ENCODE data around the gene PNPLA6. TPM values are rescaled to one million over a fixed set of nuclear protein-coding genes. Genes with fewer than 3 reads are reported as not detected.
A peak's percentile ranks its signal among the peaks of the same experiment; 100 is the strongest.

Gene PNPLA6
- total RNA-seq, 2 experiments from 2014 or later: 130 to 152 TPM

- Mint-ChIP-seq H3K4me3 (no peak overlapping the region), H3K36me3 (ENCODE audit: low read depth) (no peaks in the 10 kb centered on the region), H3K4me1 (peaks cover 10% of the 10 kb centered on the region), H3K9me3 (no peaks in the 10 kb centered on the region), H3K27me3 (peaks cover 22% of the 10 kb centered on the region), H3K27ac (no peak overlapping the region)
- no peak for DNase-seq
- POLR2A ChIA-PET: interaction anchor here (0.6 to 1.9 kb wide), 2 partner anchors 17 to 1513 kb away, joined by 3 to 7 read pairs; partner anchors contain the start of gene MCOLN1
- CTCF ChIA-PET: interaction anchor here (2.4 kb wide), 1 partner anchor 152 kb away, joined by 6 read pairs; no protein-coding TSS in a partner anchor
Observed at GRCh38 chr19:7505288-7505681, 30.2 kb upstream of the PNPLA6 start.

GRCh38 chr19:7505682-7506384, 29.7 kb upstream of the PNPLA6 start:
- ChIA-PET CTCF (interaction anchor here (0.7 to 2.4 kb wide), 2 partner anchors 63 to 152 kb away, joined by 4 to 6 read pairs; no protein-coding TSS in a partner anchor), POLR2A (interaction anchor here (0.6 to 1.9 kb wide), 2 partner anchors 17 to 1513 kb away, joined by 3 to 7 read pairs; partner anchors contain the start of gene MCOLN1)
- Mint-ChIP-seq H3K36me3 (ENCODE audit: low read depth) (no peaks in the 10 kb centered on the region), H3K27me3 (peaks cover 19% of the 10 kb centered on the region), H3K4me3 (no peak overlapping the region), H3K4me1 (peaks cover 10% of the 10 kb centered on the region), H3K27ac (no peak overlapping the region), H3K9me3 (no peaks in the 10 kb centered on the region)
- peak; percentile 35 for DNase-seq

DNA sequence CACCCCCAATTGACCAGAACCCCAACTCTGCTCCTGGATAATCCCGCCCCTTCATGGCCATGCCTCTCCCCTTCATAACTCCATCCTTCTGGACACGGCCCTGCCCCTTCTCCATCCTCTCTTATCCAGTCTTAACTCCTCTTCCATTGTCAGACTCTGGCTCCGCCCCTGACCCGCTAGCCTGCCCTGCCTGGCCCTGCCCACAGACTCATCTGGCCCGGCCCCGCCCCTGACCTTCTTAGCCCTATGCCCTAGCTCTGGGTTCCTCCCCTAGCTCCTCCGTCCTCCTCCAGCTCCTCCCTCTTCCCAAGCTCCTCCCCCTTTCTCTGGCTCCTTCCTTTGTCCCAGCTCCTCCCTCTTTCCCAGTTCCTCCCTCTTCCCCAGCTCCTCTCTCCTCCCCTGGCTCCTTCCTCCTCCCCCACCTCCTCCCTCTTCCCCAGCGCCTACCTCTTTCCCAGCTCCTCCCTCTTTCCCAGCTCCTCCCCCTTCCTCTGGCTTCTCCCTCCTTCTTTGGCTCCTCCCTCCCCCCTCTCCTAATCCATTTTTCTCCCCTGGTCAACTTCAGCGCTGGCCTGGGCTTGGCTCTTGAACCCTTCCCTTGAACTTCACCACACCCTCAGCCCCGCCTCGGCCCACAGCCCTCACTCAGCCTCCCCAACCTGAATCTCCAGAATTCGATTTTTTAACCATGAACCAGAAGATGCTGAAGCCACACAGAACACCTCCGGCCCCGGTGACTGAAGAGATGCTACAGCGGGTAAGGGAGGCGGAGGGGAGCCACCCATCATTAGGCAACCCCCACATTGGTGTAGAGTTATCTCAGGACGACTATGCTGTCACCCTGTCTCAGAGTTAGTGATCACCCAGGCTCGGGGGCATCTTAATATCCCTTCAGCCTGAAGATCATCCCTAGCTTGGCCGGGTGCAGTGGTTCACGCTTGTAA, 28.9 kb upstream of the PNPLA6 start:
- peaks cover 14% of the 10 kb centered on the region for H3K27me3 Mint-ChIP-seq
- DNase-seq: peak; percentile 56
- ChIA-PET CTCF (interaction anchor here (0.7 kb wide), 1 partner anchor 62 kb away, joined by 4 read pairs; no protein-coding TSS in a partner anchor), POLR2A (interaction anchor here (1.9 kb wide), 1 partner anchor 16 kb away, joined by 7 read pairs; the partner anchor contains the start of gene MCOLN1)
- peaks cover 10% of the 10 kb centered on the region for H3K4me1 Mint-ChIP-seq
- no peak overlapping the region for H3K27ac Mint-ChIP-seq
- no peaks in the 10 kb centered on the region for H3K36me3 Mint-ChIP-seq (ENCODE audit: low read depth)
- H3K4me3 Mint-ChIP-seq: no peak overlapping the region
- no peaks in the 10 kb centered on the region for H3K9me3 Mint-ChIP-seq

DNA sequence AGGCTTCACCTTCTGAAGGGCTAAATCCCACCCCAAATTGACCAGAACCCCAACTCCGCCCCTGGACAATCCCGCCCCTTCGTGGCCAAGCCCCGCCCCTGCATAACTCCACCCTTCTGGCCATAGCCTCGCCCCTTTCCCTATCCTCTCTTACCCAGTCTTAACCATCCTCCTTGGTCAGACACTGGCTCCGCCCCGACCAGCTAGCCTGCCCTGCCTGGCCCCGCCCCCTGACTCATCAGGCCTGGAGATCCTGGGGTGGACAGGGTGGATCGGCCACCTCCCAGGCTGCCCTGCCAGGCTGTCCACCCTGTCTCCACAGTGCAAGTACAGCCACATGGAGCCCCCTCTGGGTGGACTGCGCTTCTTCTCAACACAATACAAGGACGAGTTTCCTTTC, 27.6 kb upstream of the PNPLA6 start:
- Mint-ChIP-seq H3K9me3 (no peaks in the 10 kb centered on the region), H3K4me1 (peaks cover 10% of the 10 kb centered on the region), H3K36me3 (ENCODE audit: low read depth) (no peaks in the 10 kb centered on the region), H3K27me3 (peaks cover 9% of the 10 kb centered on the region), H3K4me3 (no peak overlapping the region), H3K27ac (no peak overlapping the region)
- ChIA-PET POLR2A (no interaction called here), CTCF (no interaction called here)
- DNase-seq: no peak

DNA sequence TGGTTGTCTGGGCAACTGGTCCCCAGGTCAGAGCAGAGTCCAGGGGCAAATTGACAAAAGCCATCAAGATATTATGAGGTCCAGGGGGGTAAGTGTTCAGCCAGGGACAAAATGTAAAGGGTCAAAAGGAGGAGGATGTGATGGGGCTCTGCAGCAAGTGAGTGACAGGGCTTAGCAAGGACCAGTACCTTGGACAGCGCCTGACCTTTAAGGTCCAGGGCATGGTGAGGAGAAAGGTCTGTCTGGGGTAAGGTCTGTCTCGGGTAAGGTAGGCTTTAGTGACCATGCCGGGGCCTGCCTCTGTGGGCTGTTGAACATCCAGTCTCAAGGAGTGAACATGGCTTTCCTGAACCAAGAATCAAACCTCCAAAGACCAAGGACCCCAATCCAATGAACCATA, 25.9 kb upstream of the PNPLA6 start:
- no peaks in the 10 kb centered on the region for H3K36me3 Mint-ChIP-seq (ENCODE audit: low read depth)
- peaks cover 10% of the 10 kb centered on the region for H3K4me1 Mint-ChIP-seq
- no peak for DNase-seq
- no peak overlapping the region for H3K27ac Mint-ChIP-seq
- CTCF ChIA-PET: no interaction called here
- no peak overlapping the region for H3K4me3 Mint-ChIP-seq
- peaks cover 16% of the 10 kb centered on the region for H3K27me3 Mint-ChIP-seq
- no peaks in the 10 kb centered on the region for H3K9me3 Mint-ChIP-seq
- POLR2A ChIA-PET: interaction anchor here (1.3 kb wide), 1 partner anchor 12 kb away, joined by 5 read pairs; the partner anchor contains the start of gene MCOLN1

- H3K4me1 Mint-ChIP-seq: peaks cover 11% of the 10 kb centered on the region
- ChIA-PET CTCF (interaction anchor here (1.0 kb wide), 1 partner anchor 22 kb away, joined by 3 read pairs; no protein-coding TSS in a partner anchor), POLR2A (interaction anchor here (0.9 kb wide), 1 partner anchor 117 kb away, joined by 4 read pairs; the partner anchor contains the start of genes PET100 and XAB2)
- H3K4me3 Mint-ChIP-seq: no peak overlapping the region
- H3K27me3 Mint-ChIP-seq: peaks cover 30% of the 10 kb centered on the region
- DNase-seq: no peak
- no peaks in the 10 kb centered on the region for H3K9me3 Mint-ChIP-seq
- H3K27ac Mint-ChIP-seq: no peak overlapping the region
- H3K36me3 Mint-ChIP-seq (ENCODE audit: low read depth): no peaks in the 10 kb centered on the region
Observed at GRCh38 chr19:7512400-7512851, 23.1 kb upstream of the PNPLA6 start.

DNA sequence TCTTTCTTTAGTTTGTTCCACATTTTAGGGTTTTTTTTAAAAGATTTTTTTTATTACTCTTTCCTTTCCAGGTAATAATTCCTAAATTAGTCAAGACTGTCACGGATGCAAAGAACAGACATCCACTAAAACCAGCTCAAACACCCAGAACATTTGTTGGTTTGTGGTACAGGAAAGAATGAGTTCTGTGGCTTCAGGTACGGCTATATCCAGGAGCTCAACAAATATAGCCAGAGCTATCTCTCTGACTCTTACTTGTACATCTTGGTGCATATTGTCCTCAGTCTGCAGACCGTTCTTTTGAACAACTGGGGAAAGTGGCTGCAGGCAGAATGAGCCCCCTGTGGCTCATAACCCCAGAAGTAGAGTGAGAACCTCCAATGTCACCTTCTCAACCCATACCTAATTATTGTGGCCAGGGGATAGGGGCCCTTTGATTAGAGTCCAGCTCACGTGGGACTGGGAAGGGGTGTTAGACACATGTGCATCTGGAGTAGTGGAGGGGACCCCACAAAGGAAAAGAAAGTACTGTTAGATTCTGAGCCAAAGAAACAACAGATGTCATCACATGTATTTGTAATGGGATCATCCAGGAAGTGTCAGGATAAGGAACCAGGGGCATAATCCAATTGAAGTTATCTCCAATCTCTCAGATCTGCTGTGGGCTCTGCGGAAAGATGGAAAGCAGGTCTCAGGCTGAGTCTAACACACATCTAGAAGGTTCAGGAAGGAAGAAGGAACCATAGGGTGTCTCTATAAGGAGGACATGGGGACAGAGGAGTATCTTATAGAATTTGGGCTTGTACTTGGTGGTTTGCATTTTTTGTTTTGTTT, 21.5 kb upstream of the PNPLA6 start:
- H3K27ac Mint-ChIP-seq: no peak overlapping the region

GRCh38 chr19:7515110-7515644, 20.3 kb upstream of the PNPLA6 start:
- no peak overlapping the region for H3K27ac Mint-ChIP-seq
- ChIA-PET CTCF (no interaction called here), POLR2A (no interaction called here)
- DNase-seq: no peak
- peak overlapping the region; percentile 64 for H3K4me3 Mint-ChIP-seq
- H3K27me3 Mint-ChIP-seq: peaks cover 29% of the 10 kb centered on the region
- H3K4me1 Mint-ChIP-seq: peaks cover 11% of the 10 kb centered on the region
- no peaks in the 10 kb centered on the region for H3K9me3 Mint-ChIP-seq
- H3K36me3 Mint-ChIP-seq (ENCODE audit: low read depth): no peaks in the 10 kb centered on the region

More for the DNA sequence above, 21.5 kb upstream of the PNPLA6 start:
- CTCF ChIA-PET: no interaction called here
- Mint-ChIP-seq H3K4me3 (no peak overlapping the region), H3K36me3 (ENCODE audit: low read depth) (no peaks in the 10 kb centered on the region), H3K9me3 (no peaks in the 10 kb centered on the region), H3K27me3 (peaks cover 29% of the 10 kb centered on the region), H3K4me1 (peaks cover 11% of the 10 kb centered on the region)
- DNase-seq: no peak
- POLR2A ChIA-PET: no interaction called here

DNA sequence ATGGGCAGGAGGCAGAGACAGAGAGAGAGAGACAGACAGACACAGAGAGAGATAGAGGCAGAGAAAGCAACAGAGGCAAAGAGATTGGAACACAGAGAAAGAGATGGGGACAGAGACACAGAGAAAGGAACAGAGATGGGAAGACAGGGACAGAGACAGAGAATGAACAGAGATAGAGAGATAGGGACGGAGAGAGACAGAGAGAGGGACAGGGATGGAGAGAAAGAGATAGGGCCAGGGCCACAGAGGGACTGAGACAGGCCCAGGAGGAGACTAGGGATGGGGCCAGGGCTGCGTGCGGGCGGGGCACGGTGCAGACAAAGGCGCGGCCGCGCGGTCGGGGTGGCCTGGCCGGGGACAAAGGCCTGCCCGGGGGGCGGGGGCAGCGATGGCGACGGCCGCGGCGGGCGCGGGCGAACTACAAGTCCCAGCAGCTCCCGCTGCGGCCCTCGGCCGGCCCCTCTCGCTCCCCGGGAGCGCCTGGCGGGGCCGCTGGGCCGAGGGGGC, 19.8 kb upstream of the PNPLA6 start, which contains the start of gene ZNF358:
ZNF358 (plus strand) TSS at position 459 of the 507 bp plus-strand sequence. CDS start 3,140 bp downstream, outside the sequence.
- POLR2A ChIA-PET: no interaction called here
- CTCF ChIA-PET: no interaction called here
- H3K27ac Mint-ChIP-seq: no peak within 1 kb of the TSS

DNA sequence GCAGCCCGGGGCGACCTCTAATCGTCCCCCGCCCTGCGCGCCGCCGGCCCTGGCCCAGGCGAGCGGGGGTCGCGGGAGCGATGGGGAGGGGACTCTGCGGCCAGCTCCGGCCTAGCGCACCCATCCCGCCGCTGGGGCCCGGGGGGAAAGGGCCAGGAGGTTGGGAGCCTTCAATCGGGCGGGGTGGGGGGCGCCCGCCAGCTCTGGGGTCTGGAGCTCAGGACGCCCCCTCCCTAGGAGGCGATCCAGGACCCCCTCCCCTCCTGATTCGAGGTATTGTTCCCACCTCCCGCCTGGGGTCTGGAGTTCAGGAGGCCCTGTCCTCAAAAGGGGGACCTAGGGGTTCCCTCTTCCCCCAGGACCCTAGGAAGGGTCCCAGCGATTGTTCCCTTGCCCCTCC, 19.2 kb upstream of the PNPLA6 start:
- peaks cover 12% of the 10 kb centered on the region for H3K4me1 Mint-ChIP-seq
- no peak for DNase-seq
- H3K36me3 Mint-ChIP-seq (ENCODE audit: low read depth): no peaks in the 10 kb centered on the region
- ChIA-PET CTCF (no interaction called here), POLR2A (no interaction called here)
- H3K9me3 Mint-ChIP-seq: no peaks in the 10 kb centered on the region
- H3K27ac Mint-ChIP-seq: no peak overlapping the region
- peak overlapping the region; percentile 50 for H3K4me3 Mint-ChIP-seq
- peaks cover 29% of the 10 kb centered on the region for H3K27me3 Mint-ChIP-seq

More for the DNA sequence above, 19.8 kb upstream of the PNPLA6 start, which contains the start of gene ZNF358:
- Mint-ChIP-seq H3K4me1 (peaks cover 11% of the 10 kb centered on the region), H3K9me3 (no peaks in the 10 kb centered on the region), H3K4me3 (peak within 1 kb of the TSS; percentile 64), H3K27me3 (peaks cover 29% of the 10 kb centered on the region), H3K36me3 (ENCODE audit: low read depth) (no peaks in the 10 kb centered on the region)
- peak; percentile 43 for DNase-seq

GRCh38 chr19:7516878-7517277, 18.6 kb upstream of the PNPLA6 start:
- H3K27ac Mint-ChIP-seq: no peak overlapping the region
- POLR2A ChIA-PET: no interaction called here
- peaks cover 15% of the 10 kb centered on the region for H3K4me1 Mint-ChIP-seq
- no peaks in the 10 kb centered on the region for H3K36me3 Mint-ChIP-seq (ENCODE audit: low read depth)
- CTCF ChIA-PET: interaction anchor here (0.9 kb wide), 1 partner anchor 20 kb away, joined by 3 read pairs; a partner anchor contains a TSS
- no peaks in the 10 kb centered on the region for H3K9me3 Mint-ChIP-seq
- no peak for DNase-seq
- peaks cover 29% of the 10 kb centered on the region for H3K27me3 Mint-ChIP-seq
- H3K4me3 Mint-ChIP-seq: peak overlapping the region; percentile 50

Data from activated CD4-positive, alpha-beta memory T cell treated with anti-CD3 and anti-CD28 coated beads, Interleukin-2, amount 10 ng/mL, durations not matched to agents 7 days and 5 days (primary cell).